ENCODE measurements around the gene PHEX. TPM values are rescaled to one million over a fixed set of nuclear protein-coding genes. Genes with fewer than 3 reads are reported as not detected.

The PHEX gene
- polyA plus RNA-seq, 1 experiment: 0.17 TPM

- H3K4me3 ChIP-seq (ENCODE audit: low read depth, low read length): no peak overlapping the region
- CTCF ChIA-PET: interaction anchor here (0.6 to 2.9 kb wide), 17 partner anchors 10 to 1182 kb away, joined by 3 to 18 read pairs (median 4); no protein-coding TSS in a partner anchor
- DNase-seq (ENCODE audit: low read depth): no peak
Observed at GRCh38 chrX:22135994-22136684, 104.0 kb downstream of the PHEX start.

GRCh38 chrX:22136711-22137110 lies 104.6 kb downstream of the PHEX start:
- Histone ChIP-seq H3K27me3 (ENCODE audit: control insufficient read depth, insufficient read depth, low read length) (no peaks in the 10 kb centered on the region), H3K4me3 (ENCODE audit: low read depth, low read length) (no peak overlapping the region), H3K36me3 (ENCODE audit: control insufficient read depth, insufficient read depth, low read length) (no peaks in the 10 kb centered on the region)
- DNase-seq (ENCODE audit: low read depth): no peak
- POLR2A ChIA-PET: no interaction called here
- no peak for TF ChIP-seq CTCF (IDR thresholded peaks at IDR 0.05; ENCODE audit: insufficient read depth, low read depth, low read length)
- CTCF ChIA-PET: interaction anchor here (0.8 to 2.9 kb wide), 7 partner anchors 9 to 613 kb away, joined by 3 to 18 read pairs (median 5); no protein-coding TSS in a partner anchor

More at GRCh38 chrX:22135994-22136684, 104.0 kb downstream of the PHEX start:
- POLR2A ChIA-PET: interaction anchor here (0.6 kb wide), 2 partner anchors 10 kb away, joined by 4 to 5 read pairs; no protein-coding TSS in a partner anchor
- H3K36me3 ChIP-seq (ENCODE audit: control insufficient read depth, insufficient read depth, low read length): no peaks in the 10 kb centered on the region
- TF ChIP-seq CTCF (IDR thresholded peaks at IDR 0.05; ENCODE audit: insufficient read depth, low read depth, low read length): peak; percentile 47
- H3K27me3 ChIP-seq (ENCODE audit: control insufficient read depth, insufficient read depth, low read length): no peaks in the 10 kb centered on the region

- TF ChIP-seq CTCF (IDR thresholded peaks at IDR 0.05; ENCODE audit: insufficient read depth, low read depth, low read length): no peak
- Histone ChIP-seq H3K36me3 (ENCODE audit: control insufficient read depth, insufficient read depth, low read length) (no peaks in the 10 kb centered on the region), H3K27me3 (ENCODE audit: control insufficient read depth, insufficient read depth, low read length) (no peaks in the 10 kb centered on the region), H3K4me3 (ENCODE audit: low read depth, low read length) (no peak overlapping the region)
- DNase-seq (ENCODE audit: low read depth): no peak
- ChIA-PET CTCF (no interaction called here), POLR2A (no interaction called here)
Observed at GRCh38 chrX:22139822-22140221, 107.7 kb downstream of the PHEX start.

- no peak for TF ChIP-seq CTCF (IDR thresholded peaks at IDR 0.05; ENCODE audit: insufficient read depth, low read depth, low read length)
- ChIA-PET CTCF (no interaction called here), POLR2A (no interaction called here)
- Histone ChIP-seq H3K36me3 (ENCODE audit: control insufficient read depth, insufficient read depth, low read length) (no peaks in the 10 kb centered on the region), H3K4me3 (ENCODE audit: low read depth, low read length) (no peak overlapping the region), H3K27me3 (ENCODE audit: control insufficient read depth, insufficient read depth, low read length) (no peaks in the 10 kb centered on the region)
- no peak for DNase-seq (ENCODE audit: low read depth)
Observed at GRCh38 chrX:22141047-22141730, 109.1 kb downstream of the PHEX start.

- Histone ChIP-seq H3K4me3 (ENCODE audit: low read depth, low read length) (no peak overlapping the region), H3K27me3 (ENCODE audit: control insufficient read depth, insufficient read depth, low read length) (no peaks in the 10 kb centered on the region), H3K36me3 (ENCODE audit: control insufficient read depth, insufficient read depth, low read length) (no peaks in the 10 kb centered on the region)
- no peak for DNase-seq (ENCODE audit: low read depth)
- TF ChIP-seq CTCF (IDR thresholded peaks at IDR 0.05; ENCODE audit: insufficient read depth, low read depth, low read length): no peak
- ChIA-PET POLR2A (no interaction called here), CTCF (no interaction called here)
Observed at GRCh38 chrX:22147214-22147613, 115.1 kb downstream of the PHEX start.
